ENCODE results near the gene NUBPL.

- TF ChIP-seq ZFX (IDR thresholded peaks at IDR 0.05; ENCODE audit: borderline replicate concordance): no peak
- TF ChIP-seq CTCF (IDR thresholded peaks at IDR 0.05): no peak
Measured at GRCh38 chr14:31657917-31658316, 96.7 kb downstream of the NUBPL start.

Measured in 22Rv1 (cell line).